ENCODE results near the gene DKC1.

DNA sequence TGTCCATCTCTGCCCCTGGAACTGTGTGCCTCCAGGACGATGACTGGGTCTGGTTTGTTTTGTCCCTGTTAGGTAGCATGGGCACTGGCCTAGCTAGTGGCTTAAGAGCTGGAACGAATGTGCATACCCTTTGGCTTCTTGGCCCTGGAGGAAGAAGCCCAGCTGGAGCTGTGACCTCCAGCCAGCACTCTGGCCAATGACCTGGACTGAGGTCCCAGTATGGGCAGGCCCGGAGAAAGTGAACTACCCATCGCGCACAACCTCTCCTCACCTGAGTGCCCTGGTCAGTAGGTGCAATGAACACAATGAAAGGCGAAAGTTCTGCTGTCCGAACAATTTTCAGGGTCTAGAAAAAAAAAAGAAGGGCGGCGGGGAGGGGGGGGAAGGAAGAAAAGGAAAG is 18.3 kb downstream of the DKC1 start:
- TF ChIP-seq ARNTL (CRISPR knock-in tag; IDR thresholded peaks at IDR 0.05; ENCODE audit: borderline replicate concordance, low read depth) (no peak), ZFP3 (CRISPR knock-in tag; IDR thresholded peaks at IDR 0.05) (no peak), OSR1 (CRISPR knock-in tag; IDR thresholded peaks at IDR 0.05) (no peak), CSDC2 (CRISPR knock-in tag; IDR thresholded peaks at IDR 0.05) (no peak)
- TF ChIP-seq, protein P1, sequence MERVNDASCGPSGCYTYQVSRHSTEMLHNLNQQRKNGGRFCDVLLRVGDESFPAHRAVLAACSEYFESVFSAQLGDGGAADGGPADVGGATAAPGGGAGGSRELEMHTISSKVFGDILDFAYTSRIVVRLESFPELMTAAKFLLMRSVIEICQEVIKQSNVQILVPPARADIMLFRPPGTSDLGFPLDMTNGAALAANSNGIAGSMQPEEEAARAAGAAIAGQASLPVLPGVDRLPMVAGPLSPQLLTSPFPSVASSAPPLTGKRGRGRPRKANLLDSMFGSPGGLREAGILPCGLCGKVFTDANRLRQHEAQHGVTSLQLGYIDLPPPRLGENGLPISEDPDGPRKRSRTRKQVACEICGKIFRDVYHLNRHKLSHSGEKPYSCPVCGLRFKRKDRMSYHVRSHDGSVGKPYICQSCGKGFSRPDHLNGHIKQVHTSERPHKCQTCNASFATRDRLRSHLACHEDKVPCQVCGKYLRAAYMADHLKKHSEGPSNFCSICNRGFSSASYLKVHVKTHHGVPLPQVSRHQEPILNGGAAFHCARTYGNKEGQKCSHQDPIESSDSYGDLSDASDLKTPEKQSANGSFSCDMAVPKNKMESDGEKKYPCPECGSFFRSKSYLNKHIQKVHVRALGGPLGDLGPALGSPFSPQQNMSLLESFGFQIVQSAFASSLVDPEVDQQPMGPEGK (CRISPR knock-in tag; IDR thresholded peaks at IDR 0.05; ENCODE audit: borderline replicate concordance) = no peak
